ENCODE data around the gene ZNF727. TPM values are rescaled to one million over a fixed set of nuclear protein-coding genes. Genes with fewer than 3 reads are reported as not detected.
"Not testable (repeated sequence)": the region's sequence is repeated elsewhere in the genome, so short reads cannot be mapped to it uniquely, and the experiment has no call there.

ZNF727 gene
- total and polyA plus RNA-seq, 8 donors: 1.3 to 8.4 TPM; not detected in 6

GRCh38 chr7:64087501-64087900 lies 42.3 kb downstream of the ZNF727 start:
- H3K4me3 ChIP-seq: no peak overlapping the region
- no peak overlapping the region for H3K27ac ChIP-seq
- no peak for TF ChIP-seq POLR2AphosphoS5 (IDR thresholded peaks at IDR 0.05)
- no peak for TF ChIP-seq EP300 (IDR thresholded peaks at IDR 0.05)
- TF ChIP-seq, protein P1, sequence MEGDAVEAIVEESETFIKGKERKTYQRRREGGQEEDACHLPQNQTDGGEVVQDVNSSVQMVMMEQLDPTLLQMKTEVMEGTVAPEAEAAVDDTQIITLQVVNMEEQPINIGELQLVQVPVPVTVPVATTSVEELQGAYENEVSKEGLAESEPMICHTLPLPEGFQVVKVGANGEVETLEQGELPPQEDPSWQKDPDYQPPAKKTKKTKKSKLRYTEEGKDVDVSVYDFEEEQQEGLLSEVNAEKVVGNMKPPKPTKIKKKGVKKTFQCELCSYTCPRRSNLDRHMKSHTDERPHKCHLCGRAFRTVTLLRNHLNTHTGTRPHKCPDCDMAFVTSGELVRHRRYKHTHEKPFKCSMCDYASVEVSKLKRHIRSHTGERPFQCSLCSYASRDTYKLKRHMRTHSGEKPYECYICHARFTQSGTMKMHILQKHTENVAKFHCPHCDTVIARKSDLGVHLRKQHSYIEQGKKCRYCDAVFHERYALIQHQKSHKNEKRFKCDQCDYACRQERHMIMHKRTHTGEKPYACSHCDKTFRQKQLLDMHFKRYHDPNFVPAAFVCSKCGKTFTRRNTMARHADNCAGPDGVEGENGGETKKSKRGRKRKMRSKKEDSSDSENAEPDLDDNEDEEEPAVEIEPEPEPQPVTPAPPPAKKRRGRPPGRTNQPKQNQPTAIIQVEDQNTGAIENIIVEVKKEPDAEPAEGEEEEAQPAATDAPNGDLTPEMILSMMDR (IDR thresholded peaks at IDR 0.05): no peak
- no peak for TF ChIP-seq POLR2A (IDR thresholded peaks at IDR 0.05)
- H3K4me1 ChIP-seq: no peaks in the 10 kb centered on the region
- DNase-seq: no peak
- WGBS, 5 donors: 38 to 65% (median 49%) methylated on average over 1 to 3 of the region's 3 CpGs
- H3K9me3 ChIP-seq: peaks cover 34 to 99% (median 85%) of the 10 kb centered on the region in 4 donors
- H3K27me3 ChIP-seq: no peaks in the 10 kb centered on the region
- intact Hi-C loops (cut with DNase I; ENCODE audit: low total_unique reads): no loop called here
- peaks cover 0 to 31% (median 0%) of the 10 kb centered on the region in 4 donors for H3K36me3 ChIP-seq

- intact Hi-C loops (cut with DNase I; ENCODE audit: low total_unique reads): not testable (repeated sequence)
- H3K9me3 ChIP-seq: peaks cover 29 to 99% (median 86%) of the 10 kb centered on the region in 4 donors
- 75 to 88% (median 83%) methylated on average over 5 of the region's 5 CpGs for WGBS, 5 donors
These were observed 43.6 kb downstream of the ZNF727 start for GRCh38 chr7:64088863-64089262.

More at GRCh38 chr7:64088863-64089262, 43.6 kb downstream of the ZNF727 start:
- not testable (repeated sequence) for H3K27me3 ChIP-seq, H3K27ac ChIP-seq, H3K4me3 ChIP-seq, DNase-seq, H3K4me1 ChIP-seq
- H3K36me3 ChIP-seq: peaks cover 0 to 19% (median 0%) of the 10 kb centered on the region in 4 donors

Other genes starting within 250 kb of the ZNF727 start
- not detected for gene ZNF722, start 46.6 kb upstream of the ZNF727 start, total RNA-seq
- gene ZNF722, start 46.6 kb upstream of the ZNF727 start, polyA plus RNA-seq: not detected
- not detected for gene ZNF735, start 161.8 kb downstream of the ZNF727 start, total RNA-seq
- gene ZNF735, start 161.8 kb downstream of the ZNF727 start, polyA plus RNA-seq: not detected
- gene ZNF679, start 183.0 kb downstream of the ZNF727 start, total RNA-seq: not detected
- gene ZNF679, start 183.0 kb downstream of the ZNF727 start, polyA plus RNA-seq: not detected

Data from stomach (tissue), 9 donors.